CD14-positive monocyte (primary cell): ENCODE results near the gene PHACTR2. TPM values are rescaled to one million over a fixed set of nuclear protein-coding genes. Genes with fewer than 3 reads are reported as not detected.

Experiments
- DNase-seq, 3 donors: peaks; one replicate each; pipeline ENCODE4 v3.0.0-alpha.2; 2011 to 2022
- H2AFZ ChIP-seq: 2 replicates; pipeline ENCODE4 v1.6.0; 2012; ENCODE audit warnings: mild to moderate bottlenecking, low read depth, low read length, inconsistent platforms; ENCODE audit not compliant: insufficient read depth, poor library complexity, severe bottlenecking
- H3K27ac ChIP-seq, 2 donors: 1 replicate in 1 of 2; 2 replicates in 1 of 2; pipeline ENCODE4 v1.5.1; 2012 to 2013; ENCODE audit warnings: low read length in 2 of 2, control low read depth in 1 of 2, inconsistent platforms in 1 of 2, low read depth in 1 of 2, mild to moderate bottlenecking in 1 of 2
- H3K27me3 ChIP-seq, 2 donors: one replicate each; pipeline versions ENCODE4 v1.6.0 to v1.6.1; 2011 to 2013; ENCODE audit warnings: low read length in 2 of 2; ENCODE audit not compliant: control insufficient read depth in 2 of 2, insufficient read depth in 2 of 2
- H3K36me3 ChIP-seq, 2 donors: replicated peaks in 1 of 2; 1 replicate in 1 of 2; 2 replicates in 1 of 2; pipeline versions ENCODE4 v1.5.1 to v1.6.1; 2012 to 2013; ENCODE audit warnings: low read length in 2 of 2, control low read depth in 1 of 2, inconsistent platforms in 1 of 2, mild to moderate bottlenecking in 1 of 2; ENCODE audit not compliant: insufficient read depth in 2 of 2, control insufficient read depth in 1 of 2
- H3K4me1 ChIP-seq, 2 donors: 1 replicate in 1 of 2; 2 replicates in 1 of 2; pipeline versions ENCODE4 v1.5.1 to v1.6.1; 2012 to 2013; ENCODE audit warnings: low read length in 2 of 2, control low read depth in 1 of 2, inconsistent platforms in 1 of 2, mild to moderate bottlenecking in 1 of 2, moderate library complexity in 1 of 2; ENCODE audit not compliant: insufficient read depth in 2 of 2, control insufficient read depth in 1 of 2
- H3K4me2 ChIP-seq: replicated peaks from 2 replicates; pipeline ENCODE3; 2012; ENCODE audit warnings: low read length, moderate library complexity, mild to moderate bottlenecking; ENCODE audit not compliant: poor library complexity, severe bottlenecking; ENCODE audit errors: extremely low read depth
- H3K4me3 ChIP-seq, 3 experiments: fragments of 200-600 bp in 1 of 3; sonication (generic) in 1 of 3; replicated peaks in 1 of 3; 1 replicate in 2 of 3; 2 replicates in 1 of 3; pipeline ENCODE4 v1.5.1; 2011 to 2013; ENCODE audit warnings: low read length in 3 of 3, mild to moderate bottlenecking in 3 of 3, control low read depth in 2 of 3, low read depth in 2 of 3, inconsistent platforms in 1 of 3, moderate library complexity in 1 of 3
- H3K79me2 ChIP-seq: 2 replicates; pipeline ENCODE4 v1.6.0; 2012; ENCODE audit warnings: mild to moderate bottlenecking, control low read depth, inconsistent platforms, low read length, moderate library complexity; ENCODE audit not compliant: insufficient read depth
- H3K9ac ChIP-seq: 2 replicates; pipeline ENCODE4 v1.6.0; 2017; ENCODE audit warnings: low read length, mild to moderate bottlenecking; ENCODE audit not compliant: insufficient read depth, poor library complexity, severe bottlenecking
- H3K9me3 ChIP-seq, 2 donors: replicated peaks in 1 of 2; 1 replicate in 1 of 2; 2 replicates in 1 of 2; pipeline versions ENCODE4 v1.5.1 to v1.6.1; 2012 to 2013; ENCODE audit warnings: low read length in 2 of 2, control low read depth in 1 of 2; ENCODE audit not compliant: control insufficient read depth in 1 of 2, insufficient read depth in 1 of 2
- H4K20me1 ChIP-seq: 2 replicates; pipeline ENCODE4 v1.6.0; 2012; ENCODE audit warnings: mild to moderate bottlenecking, low read length, control low read depth, moderate library complexity; ENCODE audit not compliant: insufficient read depth
- H3K27ac Mint-ChIP-seq, 7 donors: one replicate each; pipeline ENCODE4 v1.8.0; 2020; ENCODE audit warnings: mild to moderate bottlenecking in 7 of 7, mixed read lengths in 7 of 7, moderate library complexity in 6 of 7, inconsistent platforms in 2 of 7
- H3K27me3 Mint-ChIP-seq, 3 donors: one replicate each; pipeline ENCODE4 v1.8.0; 2021 to 2022; ENCODE audit warnings: low read depth in 3 of 3, mild to moderate bottlenecking in 3 of 3, mixed read lengths in 3 of 3, moderate library complexity in 3 of 3, inconsistent platforms in 1 of 3
- H3K36me3 Mint-ChIP-seq, 2 donors: one replicate each; pipeline ENCODE4 v1.8.0; 2020; ENCODE audit warnings: mixed read lengths in 2 of 2, inconsistent platforms in 1 of 2, mild to moderate bottlenecking in 1 of 2
- H3K4me1 Mint-ChIP-seq: one replicate; pipeline ENCODE4 v1.8.0; 2020; ENCODE audit warnings: mild to moderate bottlenecking, mixed read lengths
- H3K4me3 Mint-ChIP-seq, 2 donors: one replicate each; pipeline ENCODE4 v1.8.0; 2020; ENCODE audit warnings: mild to moderate bottlenecking in 2 of 2, mixed read lengths in 2 of 2, moderate library complexity in 1 of 2
- H3K9me3 Mint-ChIP-seq, 7 donors: one replicate each; pipeline ENCODE4 v1.8.0; 2020 to 2022; ENCODE audit warnings: mixed read lengths in 7 of 7, mild to moderate bottlenecking in 6 of 7, moderate library complexity in 6 of 7, inconsistent platforms in 2 of 7
- WGBS: methylation state at CpG from one replicate; pipeline ENCODE4 v1.1.5; 2013; ENCODE audit warnings: missing lambda C conversion rate; ENCODE audit not compliant: insufficient coverage; 5-methylcytosine and 5-hydroxymethylcytosine counted together
- intact Hi-C, 2 donors: fragments of 100-400 bp; cut with micrococcal nuclease; formaldehyde crosslinking; loops; one replicate each; pipeline versions ENCODE4 v1.15.0 to v1.15.1; 2023
- polyA plus RNA-seq, 3 donors: library from polyadenylated mRNA; depleted of rRNA in 1 of 3; unstranded in 2 of 3; stranded (reverse) in 1 of 3; fragments of 300-500 nt in 2 of 3; fragments of >200 nt in 1 of 3; fragmentation: Illumina TruSeq in 2 of 3; gene quantifications; 1 replicate in 2 of 3; 2 replicates in 1 of 3; pipeline ENCODE4 v1.2.3, GENCODE V29; 2012 to 2021
- TF ChIP-seq, protein P1 (sequence below): fragments of 200-600 bp; IDR thresholded peaks from one replicate; pipeline ENCODE4 v1.8.0; 2022; ENCODE audit warnings: antibody characterized with exemption, mild to moderate bottlenecking

Gene PHACTR2
- polyA plus RNA-seq, 3 donors: 9.6 to 11.6 (median 11.2) TPM

DNA sequence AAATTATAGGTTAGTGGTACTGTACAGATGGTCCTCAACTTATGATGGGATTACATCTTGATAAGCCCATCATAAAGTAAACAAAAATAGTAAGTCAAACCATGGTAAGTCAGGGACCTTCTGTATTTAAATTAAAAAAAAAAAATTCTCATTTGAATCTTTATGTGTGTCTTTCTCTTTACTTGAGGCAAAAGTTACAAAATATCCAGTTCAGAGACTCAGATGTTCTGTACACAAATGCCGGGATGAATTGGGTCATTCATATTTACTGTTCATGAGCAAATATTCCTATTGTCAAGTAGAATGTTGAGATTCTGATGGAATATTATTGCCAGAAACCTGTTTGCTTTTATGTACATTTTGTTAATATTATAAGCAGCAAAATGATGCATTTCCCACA is 13.4 kb downstream of the PHACTR2 start:
- H3K27me3 Mint-ChIP-seq: no peaks in the 10 kb centered on the region
- no peaks in the 10 kb centered on the region for H3K36me3 ChIP-seq
- intact Hi-C loops: no loop called here
- H3K27ac Mint-ChIP-seq: no peak overlapping the region
- peaks cover 31 to 32% of the 10 kb centered on the region in 2 donors for H3K4me1 ChIP-seq
- no peak overlapping the region for H3K4me3 ChIP-seq
- no peak overlapping the region for H3K4me3 Mint-ChIP-seq
- no peak overlapping the region for H3K4me2 ChIP-seq
- peaks cover 24% of the 10 kb centered on the region for H4K20me1 ChIP-seq
- no peaks in the 10 kb centered on the region for H3K27me3 ChIP-seq
- H3K9me3 ChIP-seq: no peaks in the 10 kb centered on the region
- no CpG with 5 or more reads among the region's 1 CpG for WGBS
- H3K9me3 Mint-ChIP-seq: peaks cover 0 to 5% (median 2%) of the 10 kb centered on the region in 7 donors
- peaks cover 2 to 13% of the 10 kb centered on the region in 2 donors for H3K36me3 Mint-ChIP-seq
- peaks cover 39% of the 10 kb centered on the region for H3K79me2 ChIP-seq
- H2AFZ ChIP-seq: no peak overlapping the region
- peaks cover 46% of the 10 kb centered on the region for H3K4me1 Mint-ChIP-seq
- no peak for DNase-seq
- TF ChIP-seq, protein P1, sequence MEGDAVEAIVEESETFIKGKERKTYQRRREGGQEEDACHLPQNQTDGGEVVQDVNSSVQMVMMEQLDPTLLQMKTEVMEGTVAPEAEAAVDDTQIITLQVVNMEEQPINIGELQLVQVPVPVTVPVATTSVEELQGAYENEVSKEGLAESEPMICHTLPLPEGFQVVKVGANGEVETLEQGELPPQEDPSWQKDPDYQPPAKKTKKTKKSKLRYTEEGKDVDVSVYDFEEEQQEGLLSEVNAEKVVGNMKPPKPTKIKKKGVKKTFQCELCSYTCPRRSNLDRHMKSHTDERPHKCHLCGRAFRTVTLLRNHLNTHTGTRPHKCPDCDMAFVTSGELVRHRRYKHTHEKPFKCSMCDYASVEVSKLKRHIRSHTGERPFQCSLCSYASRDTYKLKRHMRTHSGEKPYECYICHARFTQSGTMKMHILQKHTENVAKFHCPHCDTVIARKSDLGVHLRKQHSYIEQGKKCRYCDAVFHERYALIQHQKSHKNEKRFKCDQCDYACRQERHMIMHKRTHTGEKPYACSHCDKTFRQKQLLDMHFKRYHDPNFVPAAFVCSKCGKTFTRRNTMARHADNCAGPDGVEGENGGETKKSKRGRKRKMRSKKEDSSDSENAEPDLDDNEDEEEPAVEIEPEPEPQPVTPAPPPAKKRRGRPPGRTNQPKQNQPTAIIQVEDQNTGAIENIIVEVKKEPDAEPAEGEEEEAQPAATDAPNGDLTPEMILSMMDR: no peak
- no peak overlapping the region for H3K27ac ChIP-seq
- H3K9ac ChIP-seq: no peak overlapping the region

DNA sequence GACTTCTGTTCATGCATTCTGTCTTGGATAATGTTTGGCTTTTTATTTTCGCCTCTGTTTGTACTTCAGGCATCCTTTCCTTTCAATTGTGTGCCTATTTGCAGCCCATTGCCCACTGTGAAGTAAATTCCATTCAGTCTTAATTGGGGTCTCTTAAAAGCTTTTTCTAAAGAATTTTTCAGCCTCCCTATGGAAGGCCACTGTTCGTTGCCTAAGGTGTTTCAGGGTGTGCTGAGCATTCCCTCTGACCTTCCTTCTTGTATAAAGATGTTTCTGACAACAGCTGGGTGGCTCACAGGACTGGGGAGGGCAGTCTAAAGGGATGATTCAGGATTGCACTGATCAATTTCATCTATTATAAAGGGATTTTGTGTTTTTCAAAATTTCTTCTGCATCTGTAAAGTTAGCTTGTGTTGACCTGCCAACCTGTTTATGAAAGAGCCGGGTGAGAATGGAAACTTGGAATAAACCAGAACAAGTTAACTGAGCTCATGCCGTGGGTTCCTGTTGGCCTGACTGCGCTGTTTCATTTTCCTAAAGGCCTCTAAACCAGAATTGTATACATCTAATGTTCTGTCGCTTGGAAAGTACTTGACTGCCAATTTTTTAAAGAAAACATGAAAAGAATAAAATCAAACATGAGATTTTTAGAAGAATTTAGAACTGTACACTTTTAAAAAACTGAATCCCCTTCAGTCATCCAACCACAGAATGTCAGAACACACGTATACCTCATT is 14.3 kb downstream of the PHACTR2 start:
- H3K27me3 Mint-ChIP-seq: no peaks in the 10 kb centered on the region
- H3K27me3 ChIP-seq: no peaks in the 10 kb centered on the region
- 80% methylated on average over 2 of the region's 7 CpGs for WGBS
- H3K36me3 ChIP-seq: no peaks in the 10 kb centered on the region
- intact Hi-C loops: no loop called here
- H3K9ac ChIP-seq: no peak overlapping the region
- peaks cover 24% of the 10 kb centered on the region for H4K20me1 ChIP-seq
- H3K4me3 Mint-ChIP-seq: no peak overlapping the region
- H3K9me3 Mint-ChIP-seq: peaks cover 0 to 5% (median 2%) of the 10 kb centered on the region in 7 donors
- H3K4me1 Mint-ChIP-seq: peaks cover 48% of the 10 kb centered on the region
- H2AFZ ChIP-seq: no peak overlapping the region
- H3K36me3 Mint-ChIP-seq: peaks cover 2 to 13% of the 10 kb centered on the region in 2 donors
- peaks cover 31 to 33% of the 10 kb centered on the region in 2 donors for H3K4me1 ChIP-seq
- TF ChIP-seq, protein P1: no peak
- no peak overlapping the region for H3K4me3 ChIP-seq
- no peaks in the 10 kb centered on the region for H3K9me3 ChIP-seq
- H3K79me2 ChIP-seq: peaks cover 47% of the 10 kb centered on the region
- H3K4me2 ChIP-seq: no peak overlapping the region
- H3K27ac Mint-ChIP-seq: no peak overlapping the region
- no peak overlapping the region for H3K27ac ChIP-seq
- no peak for DNase-seq
